Omental fat pad (tissue), 4 donors: ENCODE results near the gene ABCC3. TPM values are rescaled to one million over a fixed set of nuclear protein-coding genes. Genes with fewer than 3 reads are reported as not detected.

Source experiments
- ATAC-seq: fragments of 150-250 bp; one replicate; pipeline ENCODE4 v1.9.1; 2016; ENCODE audit warnings: mild to moderate bottlenecking, moderate library complexity; ENCODE audit not compliant: low FRiP score
- DNase-seq: peaks from one replicate; pipeline ENCODE4 v3.0.0-alpha.2; 2019; ENCODE audit warnings: low spot score
- CTCF ChIP-seq, 3 donors: fragments of 450-650 bp; IDR thresholded peaks; one replicate each; pipeline ENCODE4 v1.5.1; 2016 to 2017; ENCODE audit warnings: antibody characterized with exemption in 3 of 3, mild to moderate bottlenecking in 3 of 3, moderate library complexity in 2 of 3
- total RNA-seq, 4 donors: library from RNA; depleted of rRNA; stranded (reverse); fragments of >200 nt; gene quantifications; one replicate each; pipeline ENCODE4 v1.1.0, GENCODE V29; 2016

The ABCC3 gene
- total RNA-seq, 4 donors from 2014 or later = 2.8 to 19.9 (median 11.1) TPM

GRCh38 chr17:50634915-50635731 lies 442 bp downstream of the ABCC3 start:
- no peak for TF ChIP-seq CTCF (IDR thresholded peaks at IDR 0.05)
- no peak for ATAC-seq
- no peak for DNase-seq

GRCh38 chr17:50635732-50635981 lies 976 bp downstream of the ABCC3 start:
- ATAC-seq (no peak), DNase-seq (no peak)
- TF ChIP-seq CTCF (IDR thresholded peaks at IDR 0.05) = no peak

- no peak for TF ChIP-seq CTCF (IDR thresholded peaks at IDR 0.05)
- no peak for ATAC-seq
- DNase-seq = no peak
These were observed 1.5 kb downstream of the ABCC3 start for GRCh38 chr17:50635982-50636803.

GRCh38 chr17:50636804-50637195 lies 2.1 kb downstream of the ABCC3 start:
- no peak for TF ChIP-seq CTCF (IDR thresholded peaks at IDR 0.05)
- no peak for ATAC-seq
- no peak for DNase-seq

- ATAC-seq = no peak
- TF ChIP-seq CTCF (IDR thresholded peaks at IDR 0.05) = no peak
- DNase-seq = no peak
These were observed 3.3 kb downstream of the ABCC3 start for GRCh38 chr17:50637829-50638605.

GRCh38 chr17:50638606-50638965 lies 3.9 kb downstream of the ABCC3 start:
- no peak for TF ChIP-seq CTCF (IDR thresholded peaks at IDR 0.05)
- DNase-seq = no peak
- no peak for ATAC-seq
